H1 (cell line): ENCODE results near the gene PPOX. TPM values are rescaled to one million over a fixed set of nuclear protein-coding genes. Genes with fewer than 3 reads are reported as not detected.
A peak's percentile ranks its signal among the peaks of the same experiment; 100 is the strongest.

Source experiments
- GTF2F1 ChIP-seq: IDR thresholded peaks from 2 replicates; pipeline ENCODE4 v1.6.1; 2012; ENCODE audit warnings: low read depth, low read length, improper control_type of control experiment, borderline replicate concordance
- PHF8 ChIP-seq: fragments of 200-600 bp; sonication (generic); conservative IDR thresholded peaks from 2 replicates; pipeline ENCODE4 v1.7.1; 2012; ENCODE audit warnings: low read depth, mild to moderate bottlenecking, inconsistent platforms, low read length, moderate library complexity
- TAF1 ChIP-seq: IDR thresholded peaks from 2 replicates; pipeline ENCODE4 v1.6.1; 2011; ENCODE audit warnings: mild to moderate bottlenecking, low read depth, low read length
- TAF7 ChIP-seq: optimal IDR thresholded peaks from 2 replicates; pipeline ENCODE3; 2011; ENCODE audit warnings: low read depth, mild to moderate bottlenecking, inconsistent platforms, low read length, moderate library complexity, borderline replicate concordance
- polyA plus RNA-seq, 7 experiments: library from polyadenylated mRNA; depleted of rRNA in 3 of 7; stranded (reverse) in 5 of 7; unstranded in 2 of 7; fragments of >200 nt in 5 of 7; fragments of 200-250 nt in 2 of 7; gene quantifications; 1 replicate in 5 of 7; 2 replicates in 1 of 7; 4 replicates in 1 of 7; pipeline versions ENCODE4 v1.2.1 to v1.2.3, GENCODE V29; 2011 to 2013; ENCODE audit warnings: missing spikeins in 2 of 7, mixed read lengths in 2 of 7
- total RNA-seq: library from RNA; stranded (reverse); fragmentation: NEBNext Ultra II Directional; extraction: Animal tissue kit (Norgen Biotek cat#: 25700); gene quantifications from 2 replicates; pipeline ENCODE4 v1.2.1, GENCODE V29; 2021

PPOX gene
- total and polyA plus RNA-seq, 2 of the 8 experiments (the other 6 are each of a cell fraction or from before 2014, with no cell fraction given) = 39.4 to 40.4 TPM

- peak; percentile 97 for TF ChIP-seq TAF1
- TF ChIP-seq PHF8 = peak; percentile 86
- TF ChIP-seq TAF7 = peak; percentile 84
- no peak; the same call in 1 of the 2 replicates for TF ChIP-seq GTF2F1
Measured at GRCh38 chr1:161153682-161154337, 12.4 kb upstream of the PPOX start, which contains the start of gene UFC1 (continued).
